ENCODE measurements around the gene CIAO2B.
"Not testable (repeated sequence)": the region's sequence is repeated elsewhere in the genome, so short reads cannot be mapped to it uniquely, and the experiment has no call there.

Gene CIAO2B

GRCh38 chr16:66955363-66956153 lies 21.4 kb upstream of the CIAO2B start:
- DNase-seq: not testable (repeated sequence)

- peak; percentile 46 for DNase-seq
Measured at GRCh38 chr16:66954097-66954659, 20.0 kb upstream of the CIAO2B start.

DNA sequence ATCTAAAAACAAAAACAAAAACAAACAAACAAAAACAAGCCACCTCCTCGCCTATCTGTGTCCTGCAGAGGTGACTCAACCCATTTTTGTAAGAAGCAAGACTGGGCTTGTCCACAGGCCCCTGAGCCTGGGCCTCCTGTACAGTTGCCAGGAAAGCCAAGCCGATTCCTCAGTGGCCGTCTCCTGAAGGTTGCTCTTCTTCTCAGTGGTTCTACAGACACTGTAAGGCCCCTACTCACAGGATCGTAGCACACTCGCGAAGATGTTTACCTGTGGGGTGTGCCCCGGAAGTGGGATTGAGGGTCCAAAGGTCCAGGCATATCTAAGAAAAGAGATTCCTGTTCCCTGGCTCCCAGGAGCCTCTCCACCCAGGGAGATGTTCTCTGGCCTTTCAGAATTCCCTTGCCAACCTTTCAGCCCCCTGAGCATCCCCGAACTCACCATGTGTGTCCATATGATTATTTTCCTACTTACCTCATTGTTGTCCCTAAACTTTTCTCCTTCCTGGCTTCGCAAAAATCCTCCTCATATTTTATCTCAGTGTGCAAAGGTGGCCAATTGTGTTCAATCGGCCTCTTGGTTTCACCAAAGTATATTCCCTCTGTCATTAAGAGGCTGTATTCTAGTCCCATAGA lies 19.4 kb upstream of the CIAO2B start:
- DNase-seq: no peak

DNA sequence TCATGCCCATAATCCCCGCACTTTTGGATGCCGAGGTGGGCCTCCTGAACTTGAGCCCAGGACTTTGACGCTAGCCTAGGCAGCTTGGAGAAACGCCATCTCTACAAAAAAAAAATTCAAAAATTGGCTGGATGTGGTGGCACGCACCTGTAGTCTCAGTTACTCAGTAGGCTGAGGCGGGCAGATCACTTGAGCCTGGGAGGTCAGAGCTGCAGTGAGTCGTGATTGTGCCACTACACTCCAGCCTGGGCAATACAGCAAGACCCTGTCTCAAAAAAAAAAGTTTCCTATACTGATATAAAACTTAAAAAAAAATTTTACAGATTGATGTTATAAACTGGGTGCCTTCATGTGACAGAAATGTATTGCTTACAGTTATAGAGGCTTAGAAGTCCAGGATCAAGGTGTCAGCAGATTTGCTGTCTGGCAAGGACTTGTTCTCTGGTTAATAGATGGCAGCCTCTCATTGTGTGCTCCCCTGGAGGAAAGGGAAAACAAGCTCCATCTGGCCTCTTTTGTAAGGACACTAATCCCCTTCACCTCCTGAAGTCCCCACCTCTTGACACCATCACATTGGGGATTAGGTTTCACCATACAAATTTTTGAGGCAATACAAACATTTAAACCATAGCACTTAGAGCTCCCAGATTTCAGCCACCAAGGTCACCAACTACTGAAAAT lies 18.4 kb upstream of the CIAO2B start:
- DNase-seq: no peak

GRCh38 chr16:66950971-66951790 lies 17.0 kb upstream of the CIAO2B start:
- DNase-seq: no peak

- no peak for DNase-seq
Measured at GRCh38 chr16:66950437-66950836, 16.2 kb upstream of the CIAO2B start.

- no peak for DNase-seq
Measured at GRCh38 chr16:66949472-66949871, 15.3 kb upstream of the CIAO2B start.

- no peak for DNase-seq
Measured at GRCh38 chr16:66948837-66949225, 14.6 kb upstream of the CIAO2B start.

GRCh38 chr16:66948134-66948836 lies 14.1 kb upstream of the CIAO2B start:
- no peak for DNase-seq

DNA sequence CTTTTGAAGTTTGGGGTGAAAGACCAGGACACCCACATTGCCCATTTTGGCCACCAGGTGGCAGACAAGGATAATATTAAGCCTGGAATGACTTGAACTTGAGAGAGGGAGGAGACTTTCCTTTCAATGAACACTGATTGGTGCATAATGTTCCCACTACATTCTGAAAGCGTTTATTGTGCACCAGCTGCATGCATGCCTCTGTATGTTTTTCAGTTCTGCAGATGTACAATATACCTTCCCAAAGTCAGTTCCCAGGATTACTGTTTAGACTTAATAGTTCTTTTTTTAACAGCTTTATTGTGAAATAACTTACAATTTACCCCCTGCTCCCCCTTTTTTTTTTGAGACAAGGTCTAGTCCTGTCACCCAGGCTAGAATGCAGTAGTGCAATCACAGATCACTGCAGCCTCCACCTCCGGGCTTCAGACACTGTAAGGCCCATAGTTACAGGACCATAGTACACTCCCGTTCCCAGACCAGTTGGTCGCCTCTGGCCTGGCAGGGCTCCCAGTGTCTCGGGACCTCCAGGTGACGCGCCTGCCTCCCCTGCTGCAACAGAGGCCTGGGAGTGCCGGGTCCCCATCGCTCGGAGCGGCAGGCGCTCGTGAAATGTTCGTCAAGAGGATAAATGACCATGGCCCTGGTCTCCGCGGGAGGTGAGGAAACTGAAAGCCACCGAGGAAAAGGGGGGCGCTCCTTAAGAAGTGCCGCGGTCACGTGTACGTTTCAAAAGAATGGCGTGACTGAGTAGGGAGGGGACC lies 13.3 kb upstream of the CIAO2B start:
- peak; percentile 49 for DNase-seq

GRCh38 chr16:66946974-66947301 lies 12.7 kb upstream of the CIAO2B start:
- DNase-seq: no peak

DNA sequence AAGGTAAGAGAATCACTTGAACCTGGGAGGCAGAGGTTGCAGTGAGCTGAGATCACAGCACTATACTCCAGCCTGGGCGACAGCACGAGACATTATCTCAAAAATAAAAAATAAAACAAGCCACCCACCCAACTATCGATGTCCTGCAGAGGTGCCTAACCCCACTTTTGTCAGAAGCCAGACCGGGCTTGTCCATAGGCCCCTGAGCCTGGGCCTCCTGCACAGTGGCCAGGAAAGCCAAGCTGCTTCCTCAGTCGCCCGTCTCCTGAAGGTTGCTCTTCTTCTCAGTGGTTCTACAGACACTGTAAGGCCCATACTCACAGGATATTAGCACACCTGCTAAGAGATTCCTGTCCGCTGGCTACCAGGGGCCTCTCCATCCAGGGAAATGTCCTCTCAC lies 12.3 kb upstream of the CIAO2B start:
- no peak for DNase-seq

GRCh38 chr16:66945939-66946338 lies 11.7 kb upstream of the CIAO2B start:
- DNase-seq: no peak

- DNase-seq: not testable (repeated sequence)
Measured at GRCh38 chr16:66944971-66945370, 10.8 kb upstream of the CIAO2B start.

DNA sequence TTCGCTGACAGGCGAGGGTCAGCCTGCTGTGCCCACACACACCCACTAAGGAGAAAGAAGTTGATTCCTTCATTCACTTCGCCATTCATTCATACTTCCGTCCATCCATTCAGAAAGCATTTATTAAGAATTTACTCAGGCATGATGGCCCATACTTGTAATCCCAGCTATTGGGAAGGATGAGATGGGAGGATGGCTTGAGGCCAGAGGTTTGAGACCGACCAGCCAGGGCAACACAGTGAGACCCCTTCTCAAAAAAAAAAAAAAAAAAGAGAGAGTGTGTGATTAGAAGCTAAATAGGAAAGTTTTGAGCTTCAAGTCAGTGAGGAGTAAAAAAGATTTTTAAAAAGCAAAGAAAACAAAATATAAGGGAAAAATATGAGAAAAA lies 9.8 kb upstream of the CIAO2B start:
- no peak for DNase-seq

- no peak for DNase-seq
Measured at GRCh38 chr16:66943426-66944053, 9.3 kb upstream of the CIAO2B start.

- no peak for DNase-seq
Measured at GRCh38 chr16:66942981-66943380, 8.8 kb upstream of the CIAO2B start.

DNA sequence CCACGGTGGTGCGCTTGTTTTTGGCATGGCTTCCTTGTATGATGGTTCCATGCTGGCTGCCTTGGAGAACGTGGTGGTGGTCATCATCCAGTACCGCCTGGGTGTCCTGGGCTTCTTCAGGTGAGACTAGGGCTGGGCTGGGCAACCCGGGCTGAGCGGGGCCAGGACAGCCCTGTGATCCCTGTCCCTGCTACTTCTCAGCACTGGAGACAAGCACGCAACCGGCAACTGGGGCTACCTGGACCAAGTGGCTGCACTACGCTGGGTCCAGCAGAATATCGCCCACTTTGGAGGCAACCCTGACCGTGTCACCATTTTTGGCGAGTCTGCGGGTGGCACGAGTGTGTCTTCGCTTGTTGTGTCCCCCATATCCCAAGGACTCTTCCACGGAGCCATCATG lies 6.0 kb upstream of the CIAO2B start:
- no peak for DNase-seq

DNA sequence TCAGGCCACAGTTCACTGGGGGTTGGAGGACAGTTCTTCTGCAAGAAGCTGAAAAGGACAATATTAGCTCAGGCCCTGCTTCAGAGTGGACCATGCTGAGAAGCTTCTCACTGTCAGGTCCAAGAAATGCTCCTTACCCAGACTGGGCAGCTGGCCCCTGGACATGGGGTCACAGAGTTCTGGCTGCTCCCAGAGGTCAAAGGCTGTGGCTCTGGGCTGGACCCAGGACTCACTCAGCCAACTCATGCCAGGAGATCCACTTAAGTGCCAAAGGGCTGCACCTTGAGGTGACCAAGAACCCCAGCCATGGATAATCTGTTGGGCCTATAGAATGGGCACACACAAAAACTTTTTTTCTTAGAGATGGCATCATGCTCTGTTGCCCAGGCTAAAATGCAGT lies 5.2 kb upstream of the CIAO2B start:
- no peak for DNase-seq

GRCh38 chr16:66937725-66938337 lies 3.6 kb upstream of the CIAO2B start:
- no peak for DNase-seq

Measured in DMS153 (cell line).